ENCODE results near the gene COX15.

DNA sequence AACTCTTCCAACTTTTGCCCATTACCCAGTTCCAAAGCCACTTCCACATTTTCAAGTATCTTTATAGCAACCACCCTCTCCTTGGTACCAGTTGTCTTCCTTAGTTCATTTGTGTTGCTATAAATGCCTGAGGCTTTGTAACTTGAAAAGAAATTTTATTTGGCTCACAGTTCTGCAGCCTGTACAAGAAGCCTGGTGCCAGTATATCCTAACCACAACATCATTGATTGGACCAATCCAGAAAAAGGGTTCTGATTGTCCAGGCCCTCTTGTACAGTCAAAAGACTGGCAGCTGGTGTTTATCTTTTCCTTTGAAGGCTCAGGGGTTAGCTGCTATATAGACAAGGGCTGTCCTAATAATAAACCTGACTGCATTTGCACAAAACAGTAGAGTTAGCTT, 29.4 kb upstream of the COX15 start:
- TF ChIP-seq, protein P1, sequence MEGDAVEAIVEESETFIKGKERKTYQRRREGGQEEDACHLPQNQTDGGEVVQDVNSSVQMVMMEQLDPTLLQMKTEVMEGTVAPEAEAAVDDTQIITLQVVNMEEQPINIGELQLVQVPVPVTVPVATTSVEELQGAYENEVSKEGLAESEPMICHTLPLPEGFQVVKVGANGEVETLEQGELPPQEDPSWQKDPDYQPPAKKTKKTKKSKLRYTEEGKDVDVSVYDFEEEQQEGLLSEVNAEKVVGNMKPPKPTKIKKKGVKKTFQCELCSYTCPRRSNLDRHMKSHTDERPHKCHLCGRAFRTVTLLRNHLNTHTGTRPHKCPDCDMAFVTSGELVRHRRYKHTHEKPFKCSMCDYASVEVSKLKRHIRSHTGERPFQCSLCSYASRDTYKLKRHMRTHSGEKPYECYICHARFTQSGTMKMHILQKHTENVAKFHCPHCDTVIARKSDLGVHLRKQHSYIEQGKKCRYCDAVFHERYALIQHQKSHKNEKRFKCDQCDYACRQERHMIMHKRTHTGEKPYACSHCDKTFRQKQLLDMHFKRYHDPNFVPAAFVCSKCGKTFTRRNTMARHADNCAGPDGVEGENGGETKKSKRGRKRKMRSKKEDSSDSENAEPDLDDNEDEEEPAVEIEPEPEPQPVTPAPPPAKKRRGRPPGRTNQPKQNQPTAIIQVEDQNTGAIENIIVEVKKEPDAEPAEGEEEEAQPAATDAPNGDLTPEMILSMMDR (IDR thresholded peaks at IDR 0.05; ENCODE audit: insufficient read depth, low read length), result no peak
- TF ChIP-seq, protein P2, sequence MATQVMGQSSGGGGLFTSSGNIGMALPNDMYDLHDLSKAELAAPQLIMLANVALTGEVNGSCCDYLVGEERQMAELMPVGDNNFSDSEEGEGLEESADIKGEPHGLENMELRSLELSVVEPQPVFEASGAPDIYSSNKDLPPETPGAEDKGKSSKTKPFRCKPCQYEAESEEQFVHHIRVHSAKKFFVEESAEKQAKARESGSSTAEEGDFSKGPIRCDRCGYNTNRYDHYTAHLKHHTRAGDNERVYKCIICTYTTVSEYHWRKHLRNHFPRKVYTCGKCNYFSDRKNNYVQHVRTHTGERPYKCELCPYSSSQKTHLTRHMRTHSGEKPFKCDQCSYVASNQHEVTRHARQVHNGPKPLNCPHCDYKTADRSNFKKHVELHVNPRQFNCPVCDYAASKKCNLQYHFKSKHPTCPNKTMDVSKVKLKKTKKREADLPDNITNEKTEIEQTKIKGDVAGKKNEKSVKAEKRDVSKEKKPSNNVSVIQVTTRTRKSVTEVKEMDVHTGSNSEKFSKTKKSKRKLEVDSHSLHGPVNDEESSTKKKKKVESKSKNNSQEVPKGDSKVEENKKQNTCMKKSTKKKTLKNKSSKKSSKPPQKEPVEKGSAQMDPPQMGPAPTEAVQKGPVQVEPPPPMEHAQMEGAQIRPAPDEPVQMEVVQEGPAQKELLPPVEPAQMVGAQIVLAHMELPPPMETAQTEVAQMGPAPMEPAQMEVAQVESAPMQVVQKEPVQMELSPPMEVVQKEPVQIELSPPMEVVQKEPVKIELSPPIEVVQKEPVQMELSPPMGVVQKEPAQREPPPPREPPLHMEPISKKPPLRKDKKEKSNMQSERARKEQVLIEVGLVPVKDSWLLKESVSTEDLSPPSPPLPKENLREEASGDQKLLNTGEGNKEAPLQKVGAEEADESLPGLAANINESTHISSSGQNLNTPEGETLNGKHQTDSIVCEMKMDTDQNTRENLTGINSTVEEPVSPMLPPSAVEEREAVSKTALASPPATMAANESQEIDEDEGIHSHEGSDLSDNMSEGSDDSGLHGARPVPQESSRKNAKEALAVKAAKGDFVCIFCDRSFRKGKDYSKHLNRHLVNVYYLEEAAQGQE (IDR thresholded peaks at IDR 0.05; ENCODE audit: insufficient replicate concordance, low read depth), result no peak
